Posterior vena cava (tissue), 2 donors: ENCODE results near the gene NOTCH1. TPM values are rescaled to one million over a fixed set of nuclear protein-coding genes. Genes with fewer than 3 reads are reported as not detected.

ENCODE experiments used
- DNase-seq: peaks from one replicate; pipeline ENCODE4 v3.0.0-alpha.2; 2020; ENCODE audit warnings: low spot score
- intact Hi-C, 2 donors: fragments of 100-400 bp; cut with DNase I; formaldehyde crosslinking; loops; one replicate each; pipeline versions ENCODE4 v1.14.1 to v1.14.2; 2022 to 2023
- total RNA-seq, 2 donors: library from RNA; stranded (reverse); fragmentation: NEBNext Ultra II Directional; extraction: Animal tissue kit (Norgen Biotek cat#: 25700); gene quantifications; one replicate each; pipeline ENCODE4 v1.2.1, GENCODE V29; 2021
- donor health status: DM: yes; HTN: yes; CAD: no.
- donor health status: DM: yes; HTN: yes; CAD: no.

NOTCH1 gene
- total RNA-seq, 2 donors from 2014 or later: 35.5 to 40.4 TPM

DNA sequence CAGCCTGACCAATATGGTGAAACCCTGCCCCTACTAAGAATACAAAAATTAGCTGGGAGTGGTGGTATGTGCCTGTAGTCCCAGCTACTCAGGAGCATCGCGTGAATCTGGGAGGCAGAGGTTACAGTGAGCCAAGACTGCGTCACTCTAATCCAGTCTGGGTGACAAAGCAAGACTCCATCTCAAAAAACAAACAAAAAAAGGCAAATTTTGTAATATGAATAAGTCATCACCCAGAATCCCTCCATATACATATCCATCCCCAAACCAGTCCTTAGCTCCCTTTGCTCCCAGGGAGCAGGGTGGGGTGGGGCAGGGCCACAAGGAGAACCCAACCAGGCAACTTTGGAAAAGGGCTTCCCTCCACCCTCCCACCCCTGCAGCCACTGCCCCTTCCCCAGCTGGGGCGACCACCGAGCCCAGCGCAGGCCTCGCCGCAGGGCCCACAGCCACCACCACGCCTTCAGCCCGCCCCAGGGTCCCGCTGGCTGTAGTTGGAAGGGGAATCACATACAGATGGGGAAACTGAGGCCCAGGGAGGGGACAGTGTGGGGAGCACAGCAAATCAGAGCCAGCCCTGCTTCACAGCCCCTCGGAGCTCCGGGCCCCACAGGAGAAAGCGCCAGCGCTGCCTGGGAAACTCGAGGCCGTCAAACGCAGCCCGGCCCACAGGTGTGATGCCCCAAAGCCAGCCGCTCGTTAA, 7.8 kb downstream of the NOTCH1 start:
- no peak for DNase-seq
- intact Hi-C loops: no loop called here

DNA sequence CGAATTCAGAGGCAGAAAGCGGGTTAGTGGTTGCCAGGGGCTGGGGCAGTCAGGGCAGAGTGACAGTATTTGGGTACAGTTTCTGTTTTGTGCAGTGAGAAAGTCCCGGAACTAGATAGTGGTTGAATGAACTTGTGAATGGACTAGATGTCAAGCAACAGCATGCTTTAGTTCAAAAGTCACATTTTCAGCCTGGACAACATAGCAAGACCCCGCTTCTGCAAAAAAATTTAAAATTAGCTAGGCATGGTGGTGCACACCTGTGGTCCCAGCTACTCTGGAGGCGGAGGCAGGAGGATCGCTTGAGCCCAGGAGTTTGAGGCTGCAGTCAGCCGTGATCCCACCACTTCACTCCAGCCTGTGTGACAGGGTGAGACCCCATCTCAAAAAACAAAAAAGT, 8.4 kb downstream of the NOTCH1 start:
- no peak for DNase-seq
- intact Hi-C loops: no loop called here

DNA sequence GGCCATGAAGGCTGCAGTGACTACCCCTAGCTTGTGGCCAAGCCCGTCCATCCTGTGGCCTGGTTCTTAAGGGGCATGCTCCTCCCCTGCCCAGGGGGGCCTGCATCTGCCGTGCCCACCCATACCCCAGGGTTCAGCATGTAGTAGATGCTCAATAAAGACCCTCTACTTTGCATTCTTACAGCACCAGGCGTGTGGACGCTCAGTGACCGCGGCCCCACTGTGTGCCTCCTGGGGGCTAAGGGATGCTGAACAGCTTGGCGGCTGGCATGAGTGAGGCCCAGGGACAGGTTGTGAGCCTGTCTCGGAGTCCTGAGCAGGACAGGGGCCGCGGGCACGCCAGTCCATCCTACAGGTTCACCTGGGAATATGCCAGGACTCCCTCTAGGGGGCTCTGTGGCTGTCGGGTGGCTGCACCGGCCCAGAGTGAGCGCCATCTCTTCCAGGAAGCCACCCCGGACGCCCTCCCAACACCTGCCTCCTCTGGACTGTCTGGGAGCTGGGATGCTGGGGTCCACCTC, 9.1 kb downstream of the NOTCH1 start:
- intact Hi-C loops: no loop called here

DNA sequence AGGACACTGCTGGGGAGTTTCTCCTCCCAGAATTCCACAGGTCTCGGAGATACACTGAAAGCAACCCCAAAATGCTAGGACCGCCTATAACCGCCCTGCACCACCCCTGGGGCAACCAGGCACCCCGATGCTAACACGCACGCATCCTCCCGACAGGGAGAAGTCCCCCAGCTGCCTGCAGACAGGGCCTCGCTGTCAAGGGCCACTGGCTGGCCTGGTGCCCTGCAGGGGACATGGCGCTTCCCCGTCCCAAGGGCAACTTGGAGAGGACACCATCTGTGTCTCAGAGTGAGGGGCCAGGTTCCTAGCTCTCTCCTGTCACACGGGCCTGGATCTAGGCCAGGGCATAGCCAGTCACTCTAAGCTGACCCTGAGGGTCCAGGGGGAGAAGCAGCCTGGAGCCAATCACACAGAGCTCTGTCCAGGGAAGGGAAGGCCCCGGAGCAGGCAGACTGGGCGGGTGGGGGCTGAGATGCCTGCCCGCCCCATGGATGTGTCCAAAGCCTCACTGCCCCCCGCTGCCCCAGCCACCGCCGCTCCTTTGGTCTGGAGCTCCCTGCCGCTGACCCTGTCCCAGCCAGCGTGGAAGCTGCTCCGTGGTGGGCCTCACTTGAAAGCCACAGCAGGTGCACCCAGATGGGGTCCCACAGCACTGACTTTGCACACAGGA, 9.7 kb downstream of the NOTCH1 start:
- no peak for DNase-seq
- intact Hi-C loops: no loop called here

More for the DNA sequence above, 9.1 kb downstream of the NOTCH1 start:
- no peak for DNase-seq

DNA sequence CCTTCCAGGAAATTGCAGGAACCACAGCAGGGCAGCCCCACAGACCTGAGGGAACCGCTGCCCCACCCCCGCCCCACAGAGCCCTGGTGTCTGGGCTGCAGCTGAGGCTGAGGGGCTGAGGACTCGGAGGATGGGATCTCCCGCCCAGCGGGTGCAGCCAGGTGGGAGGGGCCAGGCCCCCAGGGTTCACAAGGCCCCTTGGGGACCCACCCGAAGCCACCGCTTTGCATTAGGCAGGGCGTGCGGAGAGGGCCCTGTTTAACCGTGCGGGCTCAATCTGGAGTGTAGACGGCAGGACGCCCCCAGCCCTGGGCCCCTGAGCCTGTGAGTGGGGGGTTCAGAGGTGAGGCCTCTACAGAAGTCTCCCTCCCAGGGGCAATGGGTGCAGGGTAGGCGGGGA, 10.8 kb downstream of the NOTCH1 start:
- DNase-seq: no peak
- intact Hi-C loops: no loop called here

DNA sequence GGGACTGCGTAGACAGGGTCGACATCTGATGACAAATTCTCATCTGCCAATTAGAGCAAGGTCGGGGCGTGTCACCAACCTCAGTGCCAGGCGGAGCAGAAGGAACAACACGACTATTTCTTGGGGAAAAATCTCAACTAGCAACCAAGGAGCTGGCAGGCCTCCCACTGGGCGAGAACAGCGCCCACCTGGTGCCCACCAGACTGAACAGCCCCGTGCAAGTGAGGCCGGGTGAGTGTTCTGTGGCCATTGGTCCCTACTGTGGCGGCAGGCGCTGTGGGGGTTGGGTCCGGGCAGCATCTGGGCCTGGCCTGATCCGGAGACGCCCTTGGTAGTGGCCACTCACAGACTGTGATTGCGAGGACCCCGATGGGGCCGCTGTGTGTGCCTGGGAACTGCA, 11.5 kb downstream of the NOTCH1 start:
- intact Hi-C loops: no loop called here

DNA sequence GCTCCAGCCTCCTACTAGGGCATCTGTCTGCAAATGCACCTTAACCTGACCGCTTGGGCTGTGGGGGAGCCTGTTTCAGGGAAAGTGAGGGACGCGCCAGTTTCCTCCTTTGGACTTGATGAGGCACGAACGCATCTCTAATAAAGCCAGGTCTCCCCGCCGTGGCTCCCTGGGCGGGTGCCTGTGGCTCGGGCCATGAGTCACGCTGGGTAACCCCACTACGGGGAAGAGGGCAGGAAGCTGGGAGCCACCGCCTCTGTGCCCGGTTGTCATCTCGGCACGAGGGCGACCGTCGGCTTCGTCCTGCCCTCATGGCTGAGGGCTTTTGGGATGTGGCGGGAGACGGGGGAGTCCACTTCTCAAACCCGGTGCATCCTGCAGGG, 12.1 kb downstream of the NOTCH1 start:
- peak; percentile 88 for DNase-seq
- intact Hi-C loops: no loop called here

More for the DNA sequence above, 11.5 kb downstream of the NOTCH1 start:
- DNase-seq: no peak

DNA sequence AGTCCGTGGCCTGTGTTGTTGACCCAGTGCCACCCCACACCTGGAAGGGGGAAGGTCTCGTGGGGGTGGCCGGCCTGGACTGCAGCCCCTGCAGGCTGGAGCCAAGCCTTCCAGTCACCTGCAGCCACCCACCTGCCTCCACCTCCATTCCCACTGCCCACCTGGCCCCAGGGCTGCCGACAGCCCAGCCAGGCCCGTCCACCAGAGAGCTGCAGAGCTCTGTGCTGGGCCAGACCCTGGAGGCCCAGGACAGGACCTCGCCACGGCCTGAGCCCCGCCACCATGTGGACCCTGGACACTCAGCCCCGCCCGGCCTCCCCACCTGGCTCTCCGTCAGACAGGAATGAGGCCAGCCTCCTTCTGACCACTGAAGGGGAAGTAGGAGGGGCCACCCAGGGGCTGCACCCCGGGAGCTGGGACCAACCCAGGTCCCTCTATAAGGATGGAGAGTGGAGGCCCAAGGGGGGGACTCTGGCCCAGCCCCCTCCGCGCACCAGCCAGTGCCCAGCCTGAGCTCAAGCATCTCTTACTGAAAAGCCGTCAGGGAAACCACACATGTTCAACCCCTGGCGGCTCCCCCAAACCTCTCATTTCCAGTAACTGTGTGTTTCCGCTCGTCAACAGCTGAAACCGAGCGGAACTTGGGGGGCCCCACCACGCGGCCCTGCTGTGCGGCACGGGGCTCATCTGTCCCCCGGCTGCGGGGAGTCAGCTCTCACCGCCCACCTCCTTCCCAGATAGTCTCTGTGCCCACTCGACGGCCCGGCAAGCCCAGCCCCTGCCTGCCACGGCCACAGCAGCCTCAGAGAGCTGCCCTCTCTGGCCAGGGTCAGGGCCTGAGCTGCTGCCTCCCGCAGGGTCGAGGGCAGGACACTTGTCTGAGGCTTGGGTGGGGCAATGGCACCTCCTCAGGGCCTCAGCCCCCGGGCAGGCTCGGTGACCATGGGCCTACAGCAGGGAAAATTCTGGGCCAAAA, 12.8 kb downstream of the NOTCH1 start:
- intact Hi-C loops: no loop called here
- peak; percentile 88 for DNase-seq

DNA sequence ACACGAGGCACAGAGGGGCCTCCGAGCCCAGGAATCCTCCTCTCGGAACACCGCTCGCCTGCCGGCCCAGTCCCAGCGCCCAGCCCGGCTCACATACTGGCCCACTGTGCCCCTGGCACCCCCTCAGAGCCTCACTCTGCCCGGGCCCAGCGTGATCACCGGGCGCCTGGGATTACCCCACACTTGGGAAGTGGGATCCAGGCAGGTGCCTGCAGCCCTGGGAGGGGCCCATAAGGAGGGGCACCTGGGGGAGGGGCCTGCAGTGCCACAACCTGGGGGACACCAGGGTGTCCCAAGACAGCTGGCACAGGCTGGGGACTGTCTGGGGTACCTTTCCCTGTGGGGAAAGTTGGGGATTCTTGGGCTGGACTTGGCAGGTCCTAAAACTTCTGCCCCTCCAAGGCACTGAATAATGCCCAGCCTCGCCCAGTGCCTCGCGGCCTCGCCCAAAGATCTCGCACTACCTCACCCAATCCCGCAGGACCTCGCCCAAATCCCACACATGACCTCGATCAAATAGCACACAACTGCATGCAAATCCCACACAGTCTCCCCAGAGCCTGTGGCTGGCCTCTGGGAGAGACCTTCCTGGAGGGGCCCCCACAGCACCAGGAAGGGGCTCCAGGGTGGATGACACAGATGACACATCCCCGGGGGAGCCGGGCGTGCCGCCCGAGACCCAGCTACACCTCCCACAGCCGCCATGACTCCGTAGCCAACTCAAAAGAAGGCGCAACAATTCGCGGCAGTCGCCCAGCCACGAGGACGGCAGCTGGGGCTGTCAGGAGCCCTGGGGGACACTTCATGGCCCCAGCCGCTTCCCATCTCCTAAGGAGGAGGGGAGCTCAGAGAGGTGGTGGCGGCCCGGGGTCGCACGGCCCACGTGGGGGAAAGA, 13.7 kb downstream of the NOTCH1 start:
- intact Hi-C loops: no loop called here

DNA sequence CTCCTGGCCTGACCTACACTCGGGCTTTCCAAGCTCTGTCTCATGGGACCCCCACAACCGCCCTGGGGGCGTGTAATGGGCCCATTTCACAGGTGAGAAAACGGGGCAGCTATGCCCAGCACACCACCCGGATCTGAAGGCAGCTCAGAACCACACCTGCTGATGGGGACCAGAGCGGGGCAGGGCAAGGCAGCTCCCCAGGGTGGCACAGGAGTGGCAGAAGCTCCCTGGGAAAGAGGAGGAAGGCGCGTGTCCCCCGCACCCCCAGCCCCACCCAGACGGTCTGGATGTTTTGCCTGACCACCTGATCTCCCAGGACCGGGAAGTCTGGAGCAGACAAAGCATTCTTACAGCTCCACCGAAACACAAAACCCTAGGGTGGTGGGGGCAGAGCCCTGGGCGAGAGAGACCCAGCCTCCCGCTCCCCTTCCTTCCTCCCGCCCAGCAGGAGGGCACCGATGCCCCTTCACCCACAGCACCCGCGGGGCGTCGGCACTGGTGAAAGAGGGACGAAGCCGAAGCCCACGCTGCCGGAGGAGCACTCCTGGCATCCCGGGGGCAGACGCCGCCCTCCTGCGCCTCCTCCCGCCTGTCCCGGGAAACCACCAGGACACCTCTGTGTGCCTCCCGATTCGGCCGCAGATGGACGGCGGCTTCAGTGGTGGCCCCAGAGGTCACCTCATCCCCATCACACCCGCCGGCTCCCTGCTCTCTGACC, 14.5 kb downstream of the NOTCH1 start:
- intact Hi-C loops: no loop called here
- DNase-seq: no peak

More for the DNA sequence above, 13.7 kb downstream of the NOTCH1 start:
- no peak for DNase-seq

DNA sequence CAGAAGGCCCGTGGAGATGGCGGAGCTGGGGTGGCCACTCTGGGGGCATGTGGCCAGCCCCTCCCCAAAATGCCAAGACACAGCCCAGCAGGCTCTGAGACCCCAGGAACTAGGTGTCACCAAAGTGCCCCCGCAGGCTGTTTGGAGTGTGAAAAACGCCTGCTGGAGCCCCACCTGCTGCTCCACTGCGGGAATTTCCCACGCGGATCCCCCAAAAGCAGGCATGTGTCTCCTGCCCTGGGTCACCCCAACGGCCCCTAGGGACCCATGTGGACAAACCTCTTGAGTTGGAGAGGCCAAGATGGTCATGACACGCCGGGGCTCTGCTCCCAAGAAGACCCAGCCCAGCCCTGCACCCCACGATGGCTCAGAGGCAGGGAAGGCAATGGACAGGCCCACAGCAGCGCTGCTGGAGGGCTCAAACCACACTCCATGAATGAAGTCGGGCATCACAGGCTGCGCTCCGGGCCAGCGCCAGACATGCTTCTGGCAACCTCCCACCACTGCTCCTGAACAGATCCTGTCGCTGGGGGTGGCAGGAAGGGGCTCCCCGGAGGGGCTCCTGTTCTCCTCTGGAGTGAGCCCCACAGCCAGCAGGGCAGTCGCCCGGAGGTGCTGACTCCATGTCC, 15.3 kb downstream of the NOTCH1 start:
- no peak for DNase-seq

DNA sequence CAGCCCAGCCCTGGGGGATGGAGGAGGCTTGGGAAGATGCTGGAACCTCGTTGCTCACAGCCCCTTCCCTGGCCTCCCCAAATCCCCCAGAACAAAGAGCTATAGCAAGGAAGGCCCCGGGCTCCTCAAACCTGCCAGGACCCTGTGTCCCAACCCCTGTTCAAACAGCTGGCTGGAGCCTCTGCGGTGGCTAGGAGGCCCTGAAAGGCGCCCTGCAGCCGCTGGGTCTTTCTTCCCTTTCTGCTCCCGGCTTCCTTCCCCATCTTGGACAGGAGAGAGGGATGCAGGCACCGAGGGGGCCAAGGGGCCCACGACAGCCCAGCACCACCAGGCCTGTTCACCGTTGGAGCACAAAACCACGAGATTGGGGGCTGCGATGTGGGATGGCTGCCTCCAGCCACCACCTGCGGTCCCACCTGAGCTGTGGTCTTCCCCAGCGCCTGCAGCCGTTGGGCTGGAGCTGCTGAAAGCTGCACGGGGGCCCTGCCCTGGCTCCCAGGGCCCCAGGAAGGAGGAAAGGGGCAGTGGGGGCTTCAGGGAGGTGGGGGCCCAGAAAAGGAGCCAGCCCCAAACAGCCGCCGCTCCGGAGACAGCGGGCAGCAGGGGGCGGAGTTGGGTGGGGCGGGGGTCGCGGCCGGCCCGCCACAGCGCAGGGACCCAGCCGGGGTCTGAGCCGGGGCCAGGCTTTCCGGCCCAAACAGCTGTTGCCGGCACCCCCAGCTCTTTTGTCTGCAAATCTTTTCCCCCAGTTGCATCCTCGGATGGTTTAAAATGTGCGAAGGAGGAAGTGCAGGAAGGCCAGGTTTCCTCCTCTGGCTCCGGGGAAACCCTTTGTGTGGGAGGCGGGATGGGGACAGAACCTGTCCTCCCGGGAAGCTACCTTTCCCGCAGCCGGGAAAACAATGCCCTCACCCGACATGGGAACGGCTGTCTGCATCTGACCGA, 16.1 kb downstream of the NOTCH1 start:
- no peak for DNase-seq
- intact Hi-C loops: no loop called here

More for the DNA sequence above, 15.3 kb downstream of the NOTCH1 start:
- intact Hi-C loops: no loop called here

DNA sequence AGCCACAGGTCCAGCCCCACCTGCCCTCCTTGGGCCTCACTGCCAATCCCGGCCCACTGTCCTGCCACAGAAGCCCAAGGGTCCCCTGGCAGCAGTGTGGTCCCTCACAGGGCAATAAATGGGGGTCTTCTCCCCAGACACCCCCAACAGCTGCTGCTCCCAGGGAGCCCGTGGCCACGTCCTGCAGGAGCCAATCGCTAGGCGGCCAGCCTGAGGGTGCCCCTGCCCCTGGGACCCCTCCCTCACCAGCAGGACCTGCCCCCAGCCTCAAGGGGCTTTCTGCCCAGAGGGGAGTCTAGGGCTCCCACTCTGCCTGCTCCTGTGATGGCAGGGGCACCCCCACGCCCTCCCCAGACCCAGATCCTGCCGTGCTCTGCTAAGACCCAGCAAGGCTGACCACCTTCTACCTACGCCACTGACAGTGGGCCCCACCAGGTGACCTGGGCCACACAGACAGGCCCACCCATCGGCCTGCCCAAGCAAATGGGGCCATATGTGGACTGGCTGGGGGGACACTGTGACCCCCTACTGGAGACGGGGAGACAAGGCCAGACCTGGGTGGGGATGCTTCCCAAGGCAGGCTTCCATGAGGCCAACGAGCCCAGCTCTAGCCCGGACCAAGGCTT, 17.0 kb downstream of the NOTCH1 start:
- no peak for DNase-seq
- intact Hi-C loops: no loop called here

DNA sequence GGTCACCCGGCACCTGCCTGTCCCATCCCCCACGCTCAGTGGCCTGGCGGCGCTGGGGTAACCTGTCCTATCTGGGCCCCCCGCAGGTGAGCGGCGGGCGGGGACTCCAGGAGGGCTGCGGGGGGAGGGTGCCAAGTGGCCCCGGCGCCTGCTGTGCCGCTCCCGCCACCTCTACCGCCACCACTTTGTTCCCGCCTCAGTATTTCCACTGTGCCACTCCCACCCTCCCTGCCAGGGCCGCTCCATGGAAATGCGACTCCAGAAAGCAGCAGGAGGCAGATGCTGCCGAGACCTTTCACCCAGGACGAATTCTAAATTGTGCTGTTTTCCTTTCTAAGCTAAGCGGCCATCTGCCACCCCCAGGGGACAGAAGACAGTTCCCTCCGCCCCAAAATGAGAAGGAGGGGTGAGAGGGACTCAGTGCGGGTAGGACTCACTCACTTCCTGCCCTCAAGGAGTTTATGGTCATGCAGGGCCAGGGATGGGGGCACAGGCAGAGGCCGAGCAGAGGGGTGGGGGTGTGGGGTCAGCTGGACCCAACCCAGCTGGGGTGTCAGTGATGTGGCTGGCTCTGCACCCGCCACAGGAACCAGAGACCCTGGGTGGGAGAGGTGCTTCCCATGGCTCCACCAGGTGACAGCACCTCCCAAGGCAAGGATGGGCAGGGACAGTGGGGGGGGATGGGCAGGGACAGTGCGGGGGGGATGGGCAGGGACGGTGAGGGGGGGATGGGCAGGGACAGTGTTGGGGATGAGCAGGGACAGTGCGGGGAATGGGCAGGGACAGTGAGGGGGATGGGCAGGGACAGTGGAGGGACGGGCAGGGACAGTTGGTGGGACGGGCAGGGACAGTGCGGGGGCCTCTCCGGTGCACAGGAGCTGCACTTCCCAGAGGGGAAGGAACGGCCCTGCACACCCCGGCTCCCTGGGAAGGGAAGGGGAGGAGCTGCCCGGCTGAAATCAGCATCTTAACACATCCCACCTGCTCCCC, 17.8 kb downstream of the NOTCH1 start:
- no peak for DNase-seq
- intact Hi-C loops: no loop called here

DNA sequence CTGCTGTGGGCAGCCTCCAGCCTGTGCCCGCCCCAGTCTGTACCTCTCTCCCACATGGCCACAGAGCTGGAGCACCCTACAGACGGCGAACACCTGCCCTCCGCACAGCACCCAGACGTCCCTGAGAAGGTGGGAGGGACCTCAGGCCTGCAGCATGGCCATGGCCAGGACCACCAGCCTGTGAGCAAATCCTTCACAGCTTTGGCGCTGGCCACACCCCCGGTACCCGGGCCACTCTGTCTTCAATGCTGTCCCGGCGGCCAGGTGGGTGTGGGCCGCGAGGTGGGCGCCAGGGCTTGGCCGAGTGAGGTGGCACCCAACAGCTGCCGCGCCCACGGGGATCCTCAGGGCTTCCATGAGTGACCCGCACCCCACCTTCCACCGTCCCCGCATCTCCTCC, 18.7 kb downstream of the NOTCH1 start:
- no peak for DNase-seq
- intact Hi-C loops: no loop called here
